ENCODE data around the gene NID2.

NID2 gene

DNA sequence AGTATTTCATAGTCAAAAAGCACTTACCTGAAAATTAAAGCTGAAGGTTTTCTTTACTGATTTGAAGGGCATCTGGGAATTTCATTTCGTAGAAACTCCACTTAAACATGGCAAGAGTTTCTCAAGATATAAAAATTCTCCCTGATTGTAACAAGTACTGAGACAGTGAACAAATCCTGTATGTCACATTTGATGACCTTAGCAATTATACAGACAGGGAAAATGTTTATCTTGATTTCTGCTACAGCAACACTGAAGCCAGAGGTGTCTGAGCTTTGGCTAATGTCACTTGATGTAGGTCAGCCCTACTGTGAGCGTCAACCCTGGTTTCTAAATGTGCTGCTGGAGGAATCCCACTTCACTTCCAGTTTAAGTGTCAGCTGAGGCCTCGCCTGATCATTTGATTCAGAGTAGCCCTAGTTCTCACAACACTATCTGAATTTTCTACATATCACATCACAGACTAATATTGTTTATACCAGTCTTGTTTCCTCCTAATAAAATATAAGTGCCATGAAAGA, 58.6 kb downstream of the NID2 start:
- DNase-seq (ENCODE audit: extremely low read depth, low read depth) = no peak
- TF ChIP-seq CTCF (IDR thresholded peaks at IDR 0.05; ENCODE audit: low read depth, low read length) = no peak

DNA sequence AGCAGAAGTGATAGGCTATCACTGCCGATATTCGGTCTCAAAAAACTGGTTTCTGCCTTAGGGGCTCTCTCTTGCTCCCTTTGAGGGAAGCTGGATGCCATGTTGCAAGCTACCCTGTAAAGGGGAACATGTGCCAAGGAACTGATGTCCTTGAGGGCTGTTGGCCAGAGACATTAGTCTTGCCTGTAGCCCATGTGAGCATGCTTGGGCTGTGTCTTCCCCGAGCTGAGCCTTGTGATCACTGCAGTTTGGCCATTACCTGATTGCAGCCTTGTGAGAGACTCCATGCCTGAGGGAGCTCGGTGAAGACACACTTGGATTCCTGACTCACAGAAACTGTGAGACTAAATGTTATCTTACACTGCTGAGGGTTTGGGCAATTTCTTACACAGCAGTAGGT, 60.7 kb downstream of the NID2 start:
- TF ChIP-seq CTCF (IDR thresholded peaks at IDR 0.05; ENCODE audit: low read depth, low read length) = no peak
- DNase-seq (ENCODE audit: extremely low read depth, low read depth) = no peak

GRCh38 chr14:52007637-52008036, 61.2 kb downstream of the NID2 start:
- no peak for TF ChIP-seq CTCF (IDR thresholded peaks at IDR 0.05; ENCODE audit: low read depth, low read length)
- no peak for DNase-seq (ENCODE audit: extremely low read depth, low read depth)

DNA sequence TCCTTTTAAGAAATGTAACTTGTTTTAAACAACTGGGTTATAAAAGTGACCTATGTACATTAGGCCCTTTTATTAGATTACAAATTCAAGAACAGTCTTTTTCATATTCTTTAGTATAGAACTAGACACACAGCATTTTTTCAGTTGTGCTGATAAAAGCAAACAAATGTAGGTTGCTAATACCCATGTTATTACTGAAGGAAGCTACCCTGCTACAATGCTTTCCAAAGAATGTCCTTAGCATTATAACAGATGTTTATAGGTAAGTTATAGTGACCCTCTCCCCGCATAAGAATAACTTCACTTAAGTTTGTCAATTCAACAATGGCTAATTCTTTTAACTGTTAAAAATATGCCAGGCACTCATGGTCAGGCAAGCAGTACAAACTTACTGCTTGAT, 61.6 kb downstream of the NID2 start:
- DNase-seq (ENCODE audit: extremely low read depth, low read depth) = no peak
- TF ChIP-seq CTCF (IDR thresholded peaks at IDR 0.05; ENCODE audit: low read depth, low read length) = no peak

DNA sequence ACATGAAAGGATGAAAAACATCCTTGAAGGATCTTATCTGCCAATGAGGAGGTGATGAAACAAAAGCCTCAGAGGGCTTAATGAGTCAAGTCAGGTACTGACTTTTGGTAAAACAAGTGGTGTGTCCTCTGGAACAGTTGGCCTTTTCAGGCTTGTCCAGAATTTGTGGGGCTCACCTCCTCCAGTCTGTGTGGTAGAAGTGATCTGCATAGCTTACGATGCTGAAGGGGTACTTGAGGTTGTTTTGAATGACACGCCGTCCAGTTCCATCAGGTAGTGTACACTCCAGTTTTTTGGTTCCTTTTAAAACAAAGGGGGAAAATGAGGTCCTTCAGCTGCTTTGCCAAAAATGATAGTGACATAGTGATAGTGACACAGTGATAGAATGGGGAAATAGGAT, 62.5 kb downstream of the NID2 start:
- DNase-seq (ENCODE audit: extremely low read depth, low read depth) = no peak

GRCh38 chr14:52005625-52006024, 63.2 kb downstream of the NID2 start:
- no peak for TF ChIP-seq CTCF (IDR thresholded peaks at IDR 0.05; ENCODE audit: low read depth, low read length)
- DNase-seq (ENCODE audit: extremely low read depth, low read depth) = no peak

More for the DNA sequence above, 62.5 kb downstream of the NID2 start:
- TF ChIP-seq CTCF (IDR thresholded peaks at IDR 0.05; ENCODE audit: low read depth, low read length) = no peak

GRCh38 chr14:52003324-52003723, 65.5 kb downstream of the NID2 start:
- DNase-seq (ENCODE audit: extremely low read depth, low read depth) = no peak
- TF ChIP-seq CTCF (IDR thresholded peaks at IDR 0.05; ENCODE audit: low read depth, low read length) = no peak
